IPS DF 6.9 (cell line): ENCODE data around the gene PKP1.

Source experiments
- DNase-seq: peaks from one replicate; pipeline ENCODE4 v3.0.0-alpha.2; 2013; ENCODE audit warnings: low read depth, low spot score
- H3K27ac ChIP-seq: one replicate; pipeline ENCODE4 v1.5.1; 2013; ENCODE audit warnings: low read length, control low read depth
- H3K27me3 ChIP-seq: 2 replicates; pipeline ENCODE4 v1.6.1; 2013; ENCODE audit warnings: mild to moderate bottlenecking, low read length; ENCODE audit not compliant: control insufficient read depth, insufficient read depth
- H3K36me3 ChIP-seq: 2 replicates; pipeline ENCODE4 v1.6.1; 2013; ENCODE audit warnings: low read length; ENCODE audit not compliant: control insufficient read depth, insufficient read depth
- H3K4me1 ChIP-seq: 2 replicates; pipeline ENCODE4 v1.6.1; 2013; ENCODE audit warnings: low read length; ENCODE audit not compliant: control insufficient read depth, insufficient read depth
- H3K4me3 ChIP-seq: 2 replicates; pipeline ENCODE4 v1.5.1; 2013; ENCODE audit warnings: mild to moderate bottlenecking, low read length
- H3K9me3 ChIP-seq: 2 replicates; pipeline ENCODE4 v1.6.1; 2013; ENCODE audit warnings: low read length, inconsistent platforms; ENCODE audit not compliant: control insufficient read depth, insufficient read depth
- WGBS: extraction: QIAGEN DNeasy Blood & Tissue Kit; methylation state at CpG from one replicate; pipeline ENCODE4 v1.1.7; 2013; ENCODE audit warnings: mixed read lengths, missing lambda C conversion rate; ENCODE audit not compliant: insufficient read length, insufficient coverage; 5-methylcytosine and 5-hydroxymethylcytosine counted together

The PKP1 gene

DNA sequence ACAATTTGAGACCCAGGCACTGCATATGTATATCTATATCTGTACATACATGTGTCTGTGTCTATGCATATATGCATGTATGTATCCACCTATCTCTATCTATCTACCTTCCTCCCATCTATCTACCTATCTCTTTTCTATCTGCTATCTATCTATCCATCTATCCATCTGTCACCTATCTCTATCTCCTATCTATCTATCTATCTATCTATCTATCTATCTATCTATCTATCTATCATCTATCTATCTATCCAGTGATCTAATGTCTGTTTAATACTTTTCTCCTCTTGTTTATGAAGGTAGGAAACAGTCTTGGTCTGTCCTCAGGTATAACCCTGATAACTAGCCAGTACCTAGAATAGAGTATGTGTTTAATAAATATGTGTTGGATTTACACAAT lies 68.3 kb downstream of the PKP1 start:
- no peaks in the 10 kb centered on the region for H3K36me3 ChIP-seq
- no peak for DNase-seq
- no peak overlapping the region for H3K27ac ChIP-seq
- no peaks in the 10 kb centered on the region for H3K9me3 ChIP-seq
- no peaks in the 10 kb centered on the region for H3K27me3 ChIP-seq
- H3K4me1 ChIP-seq, result peaks cover 5% of the 10 kb centered on the region; the same call in 1 of the 2 replicates
- no peak overlapping the region for H3K4me3 ChIP-seq

DNA sequence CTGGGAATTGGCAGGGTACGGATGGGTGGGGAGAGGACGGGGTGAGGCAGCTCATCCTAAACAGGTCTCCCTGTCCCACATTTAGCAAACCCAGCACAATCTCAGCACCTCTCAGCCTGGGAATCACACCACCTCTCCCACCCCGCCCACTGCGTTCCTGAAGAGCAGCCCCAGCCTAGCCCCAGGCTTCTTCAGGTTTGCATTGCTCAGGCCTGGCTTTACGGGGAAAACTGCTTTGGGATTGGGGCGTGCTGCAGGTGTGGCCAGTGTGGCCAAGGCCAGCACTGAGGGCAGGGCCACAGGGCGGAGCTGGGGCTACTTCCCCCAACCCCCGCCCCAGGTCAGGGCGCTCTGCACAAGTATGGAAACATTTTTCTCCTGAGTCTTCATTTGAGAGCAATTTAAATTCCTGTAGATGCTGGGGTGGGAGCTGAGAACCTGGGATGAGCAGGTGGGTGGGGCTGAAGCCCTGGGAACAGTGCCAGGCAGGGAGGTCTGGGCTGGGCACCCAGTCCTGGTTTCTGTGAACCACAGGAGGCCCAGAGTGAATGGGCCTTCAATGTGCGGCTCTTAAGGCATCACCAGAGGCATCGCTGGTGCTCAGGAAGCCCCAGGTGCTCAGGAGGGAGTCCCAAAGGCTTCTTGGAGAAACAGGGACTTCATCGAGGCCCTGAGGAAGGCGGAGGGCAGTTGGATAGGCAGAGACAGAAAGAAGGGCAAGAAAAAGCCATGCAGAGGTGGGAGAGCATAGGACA lies 70.1 kb downstream of the PKP1 start:
- no peak for DNase-seq
- no CpG with 5 or more reads among the region's 13 CpGs for WGBS
- Histone ChIP-seq H3K4me1 (peaks cover under 1% of the 10 kb centered on the region; the same call in 1 of the 2 replicates), H3K9me3 (no peaks in the 10 kb centered on the region), H3K27me3 (no peaks in the 10 kb centered on the region), H3K27ac (no peak overlapping the region), H3K4me3 (no peak overlapping the region), H3K36me3 (no peaks in the 10 kb centered on the region)

DNA sequence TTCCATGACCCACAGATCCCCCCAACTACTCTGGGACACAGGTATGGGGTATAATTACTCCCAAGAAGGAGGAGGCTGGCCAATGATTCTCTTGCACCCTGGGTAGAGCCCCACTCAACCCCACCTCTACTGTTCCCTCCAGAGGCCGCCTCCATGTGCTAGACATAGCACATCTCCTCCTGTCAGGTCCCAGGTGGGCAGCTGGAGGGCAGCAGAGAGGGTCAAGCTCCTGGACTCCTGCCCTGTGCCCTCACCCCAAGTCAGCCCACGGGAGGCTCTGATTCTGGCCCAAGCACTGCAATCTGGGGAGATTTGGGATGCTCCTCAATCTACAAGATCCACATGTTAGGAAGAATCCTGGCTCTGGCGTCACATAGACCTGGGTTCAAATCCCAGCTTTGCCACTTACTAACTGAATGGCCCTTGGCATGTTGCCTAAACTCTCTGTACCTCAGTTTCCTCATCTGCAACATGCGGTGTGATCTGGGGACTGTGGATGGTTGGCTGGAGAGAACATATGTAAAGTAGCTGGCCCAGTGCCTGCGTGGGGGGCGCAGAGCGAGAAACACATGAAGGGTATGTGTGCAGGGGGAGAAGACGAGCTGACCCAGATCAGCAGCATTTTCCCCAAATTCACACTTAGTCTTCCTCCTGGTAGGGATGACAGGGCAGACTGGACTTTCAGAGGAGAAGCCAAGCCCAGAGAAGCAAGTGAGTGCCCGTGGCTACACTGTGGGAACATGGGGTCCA lies 71.0 kb downstream of the PKP1 start:
- no peaks in the 10 kb centered on the region for H3K4me1 ChIP-seq
- WGBS, result no CpG with 5 or more reads among the region's 9 CpGs
- H3K4me3 ChIP-seq, result no peak overlapping the region
- H3K27me3 ChIP-seq, result no peaks in the 10 kb centered on the region
- no peaks in the 10 kb centered on the region for H3K36me3 ChIP-seq
- H3K27ac ChIP-seq, result no peak overlapping the region
- no peaks in the 10 kb centered on the region for H3K9me3 ChIP-seq
- no peak for DNase-seq

GRCh38 chr1:201354901-201355295 lies 71.6 kb downstream of the PKP1 start:
- no peaks in the 10 kb centered on the region for H3K36me3 ChIP-seq
- H3K4me1 ChIP-seq, result no peaks in the 10 kb centered on the region
- no peak overlapping the region for H3K4me3 ChIP-seq
- H3K27me3 ChIP-seq, result no peaks in the 10 kb centered on the region
- H3K27ac ChIP-seq, result no peak overlapping the region
- no CpG with 5 or more reads among the region's 4 CpGs for WGBS
- DNase-seq, result no peak
- H3K9me3 ChIP-seq, result no peaks in the 10 kb centered on the region

DNA sequence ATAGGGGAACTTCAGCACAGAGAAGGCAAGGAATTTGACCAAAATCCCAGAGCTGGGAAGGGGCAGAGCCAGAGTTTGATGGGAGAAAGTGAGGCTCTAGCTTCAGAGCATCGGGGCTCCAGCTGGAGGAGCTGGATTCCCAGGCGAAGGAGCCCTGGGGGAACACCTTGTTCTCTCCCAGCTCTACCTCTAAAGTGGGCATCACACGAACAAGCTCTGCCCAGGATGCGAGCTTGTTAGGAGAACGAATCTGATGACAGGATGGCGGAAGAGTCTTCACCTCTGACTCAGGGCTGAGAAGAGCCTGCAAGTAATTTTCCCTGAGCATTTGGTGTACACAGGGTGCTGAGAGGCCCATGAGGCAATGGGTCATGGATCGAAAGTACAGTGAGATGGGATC lies 72.2 kb downstream of the PKP1 start:
- H3K36me3 ChIP-seq, result no peaks in the 10 kb centered on the region
- WGBS, result no CpG with 5 or more reads among the region's 7 CpGs
- no peak overlapping the region for H3K27ac ChIP-seq
- H3K4me1 ChIP-seq, result no peaks in the 10 kb centered on the region
- no peaks in the 10 kb centered on the region for H3K27me3 ChIP-seq
- H3K4me3 ChIP-seq, result no peak overlapping the region
- no peak for DNase-seq
- no peaks in the 10 kb centered on the region for H3K9me3 ChIP-seq

GRCh38 chr1:201356236-201356635 lies 72.9 kb downstream of the PKP1 start:
- H3K9me3 ChIP-seq, result no peaks in the 10 kb centered on the region
- DNase-seq, result no peak

DNA sequence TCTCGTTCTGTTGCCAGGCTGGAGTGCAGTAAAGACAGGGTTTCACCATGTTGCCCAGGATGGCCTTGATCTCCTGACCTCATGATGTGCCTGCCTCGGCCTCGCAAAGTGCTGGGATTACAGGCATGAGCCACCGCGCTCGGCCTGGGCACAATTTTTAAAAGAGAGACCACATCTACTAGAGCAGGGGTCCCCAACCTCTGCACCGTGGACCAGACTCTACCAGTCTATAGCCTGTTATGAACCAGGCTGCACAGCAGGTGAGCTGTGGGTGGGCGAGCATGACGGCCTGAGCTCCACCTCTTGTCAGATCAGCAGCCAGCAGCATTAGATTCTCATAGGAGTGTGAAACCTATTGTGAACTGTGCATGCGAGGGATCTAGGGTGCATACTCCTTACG lies 73.4 kb downstream of the PKP1 start:
- WGBS, result no CpG with 5 or more reads among the region's 11 CpGs
- Histone ChIP-seq H3K27ac (no peak overlapping the region), H3K36me3 (no peaks in the 10 kb centered on the region), H3K9me3 (no peaks in the 10 kb centered on the region), H3K4me3 (no peak overlapping the region), H3K27me3 (no peaks in the 10 kb centered on the region), H3K4me1 (no peaks in the 10 kb centered on the region; the same call in 1 of the 2 replicates)
- DNase-seq, result no peak

More at GRCh38 chr1:201356236-201356635, 72.9 kb downstream of the PKP1 start:
- no CpG with 5 or more reads among the region's 5 CpGs for WGBS
- Histone ChIP-seq H3K4me1 (no peaks in the 10 kb centered on the region), H3K36me3 (no peaks in the 10 kb centered on the region), H3K27me3 (no peaks in the 10 kb centered on the region), H3K27ac (no peak overlapping the region), H3K4me3 (no peak overlapping the region)

- no peaks in the 10 kb centered on the region for H3K9me3 ChIP-seq
- no CpG with 5 or more reads among the region's 8 CpGs for WGBS
- peaks cover 2% of the 10 kb centered on the region; the same call in 1 of the 2 replicates for H3K4me1 ChIP-seq
- H3K36me3 ChIP-seq, result no peaks in the 10 kb centered on the region
- H3K27ac ChIP-seq, result no peak overlapping the region
- no peaks in the 10 kb centered on the region for H3K27me3 ChIP-seq
- H3K4me3 ChIP-seq, result no peak overlapping the region
- no peak for DNase-seq
Observed at GRCh38 chr1:201357211-201357610, 73.9 kb downstream of the PKP1 start.

DNA sequence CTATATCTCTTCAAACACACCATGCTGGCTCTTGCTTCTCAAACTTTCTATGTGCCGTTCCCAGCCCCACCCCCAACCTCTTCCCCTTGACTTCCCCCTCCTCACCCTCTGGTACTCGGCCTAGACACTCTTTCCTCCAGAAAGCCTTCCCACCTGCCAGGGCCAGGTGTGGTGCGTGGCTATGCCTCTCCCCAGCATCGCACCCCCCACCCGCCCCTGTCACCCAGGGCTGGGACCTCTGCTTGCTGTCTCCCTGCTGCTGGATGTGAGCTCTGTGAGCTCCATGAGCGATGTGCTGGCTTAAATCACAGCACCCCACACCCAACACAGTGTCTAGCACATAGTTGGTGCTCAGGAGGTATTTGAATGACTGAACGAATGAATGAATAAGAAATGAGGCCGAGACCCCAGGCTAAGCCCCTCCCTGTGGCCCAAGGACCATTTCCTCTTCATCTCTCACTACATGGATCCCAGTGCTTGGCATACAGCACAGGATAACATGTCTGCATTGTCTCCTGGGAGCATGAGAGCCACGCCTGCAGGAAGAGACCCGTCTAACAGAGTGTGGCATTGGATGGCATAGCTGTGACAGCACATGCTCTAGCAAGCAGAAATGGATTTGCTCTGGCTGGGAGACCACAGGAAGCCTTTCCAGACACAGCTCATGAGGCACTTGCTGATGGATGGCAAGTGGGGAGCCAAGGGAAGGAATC lies 74.5 kb downstream of the PKP1 start:
- no peak for DNase-seq
- Histone ChIP-seq H3K36me3 (no peaks in the 10 kb centered on the region), H3K4me3 (no peak overlapping the region), H3K4me1 (peaks cover 2% of the 10 kb centered on the region; the same call in 1 of the 2 replicates), H3K27ac (no peak overlapping the region), H3K9me3 (no peaks in the 10 kb centered on the region), H3K27me3 (no peaks in the 10 kb centered on the region)
- no CpG with 5 or more reads among the region's 10 CpGs for WGBS

- no peaks in the 10 kb centered on the region for H3K27me3 ChIP-seq
- no peak overlapping the region for H3K27ac ChIP-seq
- H3K36me3 ChIP-seq, result no peaks in the 10 kb centered on the region
- no peak overlapping the region for H3K4me3 ChIP-seq
- no peaks in the 10 kb centered on the region for H3K9me3 ChIP-seq
- H3K4me1 ChIP-seq, result peaks cover 2% of the 10 kb centered on the region; the same call in 1 of the 2 replicates
- no peak for DNase-seq
- WGBS, result no CpG with 5 or more reads among the region's 4 CpGs
Observed at GRCh38 chr1:201358596-201358995, 75.3 kb downstream of the PKP1 start.
